HEK293T (cell line): Measurements from ENCODE around the gene RBBP5.

Source experiments
- BHLHE40 ChIP-seq: fragments of 450-650 bp; IDR thresholded peaks from 2 replicates; pipeline ENCODE4 v1.6.1; 2016; ENCODE audit warnings: mild to moderate bottlenecking, moderate library complexity, borderline replicate concordance
- ELF4 ChIP-seq: fragments of 450-650 bp; IDR thresholded peaks from 2 replicates; pipeline ENCODE4 v1.6.1; 2017; ENCODE audit warnings: antibody characterized with exemption
- FOXA1 ChIP-seq: fragments of 450-650 bp; IDR thresholded peaks from 2 replicates; pipeline ENCODE4 v1.6.1; 2016; ENCODE audit warnings: mild to moderate bottlenecking
- FOXK2 ChIP-seq: fragments of 450-650 bp; IDR thresholded peaks from 2 replicates; pipeline ENCODE4 v1.6.1; 2016; ENCODE audit warnings: mild to moderate bottlenecking
- FOXM1 ChIP-seq: fragments of 450-650 bp; IDR thresholded peaks from 2 replicates; pipeline ENCODE4 v1.6.1; 2017; ENCODE audit warnings: mild to moderate bottlenecking, borderline replicate concordance
- HDGF ChIP-seq: fragments of 450-650 bp; IDR thresholded peaks from 2 replicates; pipeline ENCODE4 v1.6.1; 2017; ENCODE audit warnings: antibody characterized with exemption, borderline replicate concordance
- LEF1 ChIP-seq: fragments of 450-650 bp; IDR thresholded peaks from 2 replicates; pipeline ENCODE4 v1.6.1; 2017; ENCODE audit warnings: mild to moderate bottlenecking, borderline replicate concordance
- PKNOX1 ChIP-seq: fragments of 450-650 bp; IDR thresholded peaks from 2 replicates; pipeline ENCODE4 v1.6.1; 2016
- SUZ12 ChIP-seq: fragments of 450-650 bp; IDR thresholded peaks from 2 replicates; pipeline ENCODE4 v1.6.1; 2016; ENCODE audit warnings: mild to moderate bottlenecking
- TARDBP ChIP-seq: fragments of 450-650 bp; IDR thresholded peaks from 2 replicates; pipeline ENCODE4 v1.6.1; 2016

GRCh38 chr1:205133287-205133686 lies 11.5 kb upstream of the RBBP5 start:
- TF ChIP-seq FOXM1 (no peak), FOXK2 (no peak), BHLHE40 (no peak), TARDBP (no peak), FOXA1 (no peak), LEF1 (no peak), ELF4 (no peak), SUZ12 (no peak), PKNOX1 (no peak), HDGF (no peak)
